ENCODE data around the gene NINL. TPM values are rescaled to one million over a fixed set of nuclear protein-coding genes. Genes with fewer than 3 reads are reported as not detected.
"Not testable (repeated sequence)": the region's sequence is repeated elsewhere in the genome, so short reads cannot be mapped to it uniquely, and the experiment has no call there.

NINL gene
- total and polyA plus RNA-seq, 2 of the 8 experiments (the other 6 are each of a cell fraction or from before 2014, with no cell fraction given), result 15.3 to 30.0 TPM

GRCh38 chr20:25590778-25591177 lies 5.4 kb upstream of the NINL start:
- H3K56ac ChIP-seq (replicated peaks; ENCODE audit: insufficient read length, low read depth, low read length); H3K4me3 ChIP-seq (ENCODE audit: extremely low read depth in 1 of 4, insufficient read depth in 2 of 4, low read depth in 3 of 4, low read length in 4 of 4); H2BK12ac ChIP-seq (ENCODE audit: low read depth, low read length); H3K18ac ChIP-seq (ENCODE audit: extremely low read depth, low read length); H3K9ac ChIP-seq (replicated peaks in 1 of 4; ENCODE audit: extremely low read depth in 1 of 4, low read depth in 3 of 4, low read length in 3 of 4); H2BK120ac ChIP-seq (replicated peaks; ENCODE audit: low read depth, low read length); H4K91ac ChIP-seq (replicated peaks; ENCODE audit: insufficient read length, low read length); H3K9me3 ChIP-seq (ENCODE audit: insufficient read depth in 2 of 2, low read depth in 1 of 2, low read length in 1 of 2); H2AK5ac ChIP-seq (ENCODE audit: low read depth, low read length); FAIRE-seq; H2BK5ac ChIP-seq (ENCODE audit: low read depth, low read length); H4K20me1 ChIP-seq (replicated peaks in 1 of 2; ENCODE audit: control insufficient read depth in 1 of 2, insufficient read depth in 2 of 2, low read length in 2 of 2); H3K27ac ChIP-seq (ENCODE audit: low read depth, low read length); H3K4me1 ChIP-seq (replicated peaks in 1 of 4; ENCODE audit: control insufficient read depth in 3 of 4, insufficient read depth in 4 of 4, low read length in 3 of 4); H3K4ac ChIP-seq (replicated peaks; ENCODE audit: insufficient read length, low read depth, low read length); H3K27me3 ChIP-seq (replicated peaks in 1 of 4; ENCODE audit: control insufficient read depth in 3 of 4, extremely low read depth in 1 of 4, insufficient read depth in 3 of 4, low read length in 3 of 4); H3K23ac ChIP-seq (ENCODE audit: insufficient read length); H2BK15ac ChIP-seq (ENCODE audit: low read length); H2BK20ac ChIP-seq (ENCODE audit: low read length); H3K4me2 ChIP-seq (ENCODE audit: insufficient read depth in 1 of 2, low read depth in 2 of 2, low read length in 2 of 2); H3K36me3 ChIP-seq (ENCODE audit: control insufficient read depth in 2 of 4, insufficient read depth in 4 of 4, low read length in 3 of 4); H3K79me1 ChIP-seq (ENCODE audit: low read depth, low read length); DNase-seq (ENCODE audit: low read depth in 1 of 2, low spot score in 2 of 2); H4K5ac ChIP-seq (ENCODE audit: insufficient read length, low read depth, low read length); H3K14ac ChIP-seq (ENCODE audit: insufficient read length); H2AFZ ChIP-seq (ENCODE audit: low read length); H3K23me2 ChIP-seq (ENCODE audit: low read depth, low read length); CTCF ChIA-PET (ENCODE audit: partially characterized antibody); H3K79me2 ChIP-seq (ENCODE audit: control insufficient read depth in 1 of 2, insufficient read depth in 2 of 2, low read length in 2 of 2); H4K8ac ChIP-seq (ENCODE audit: extremely low read depth, insufficient read depth, low read length): not testable (repeated sequence)
- WGBS, 2 experiments (ENCODE audit: extremely low coverage in 1 of 2, insufficient coverage in 1 of 2, insufficient read length in 1 of 2, insufficient replicate concordance in 2 of 2, low coverage in 1 of 2, low lambda C conversion rate in 2 of 2, missing lambda C conversion rate in 1 of 2), result 95% methylated on average over 4 of the region's 4 CpGs; no CpG with 5 or more reads in 1 of the 2 experiments
- POLR2A ChIA-PET (ENCODE audit: partially characterized antibody), result interaction anchor here (1.4 kb wide), 1 partner anchor 25 kb away, joined by 4 read pairs; no protein-coding TSS in a partner anchor
